ENCODE measurements around the gene CDR2L.
"Not testable (repeated sequence)": the region's sequence is repeated elsewhere in the genome, so short reads cannot be mapped to it uniquely, and the experiment has no call there.

Gene CDR2L

GRCh38 chr17:74982663-74983313 lies 4.6 kb upstream of the CDR2L start:
- not testable (repeated sequence) for DNase-seq

DNA sequence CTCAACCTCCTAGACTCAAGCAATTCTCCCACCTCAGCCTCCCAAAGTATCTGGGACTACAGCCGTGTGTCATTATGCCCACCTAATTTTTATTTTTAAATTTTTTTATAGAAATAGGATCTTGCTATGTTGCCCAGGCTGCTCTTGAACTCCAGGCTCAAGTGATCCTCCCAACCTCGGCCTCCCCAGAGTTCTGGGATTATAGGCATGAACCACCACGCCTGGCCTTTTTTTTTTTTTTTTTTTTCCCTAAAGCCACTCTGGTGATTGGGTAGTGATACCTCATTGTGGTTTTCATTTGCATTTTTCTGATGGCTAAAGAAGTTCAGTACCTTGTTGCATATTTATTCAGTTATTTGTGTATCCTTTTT lies 1.2 kb upstream of the CDR2L start:
- DNase-seq = no peak

DNA sequence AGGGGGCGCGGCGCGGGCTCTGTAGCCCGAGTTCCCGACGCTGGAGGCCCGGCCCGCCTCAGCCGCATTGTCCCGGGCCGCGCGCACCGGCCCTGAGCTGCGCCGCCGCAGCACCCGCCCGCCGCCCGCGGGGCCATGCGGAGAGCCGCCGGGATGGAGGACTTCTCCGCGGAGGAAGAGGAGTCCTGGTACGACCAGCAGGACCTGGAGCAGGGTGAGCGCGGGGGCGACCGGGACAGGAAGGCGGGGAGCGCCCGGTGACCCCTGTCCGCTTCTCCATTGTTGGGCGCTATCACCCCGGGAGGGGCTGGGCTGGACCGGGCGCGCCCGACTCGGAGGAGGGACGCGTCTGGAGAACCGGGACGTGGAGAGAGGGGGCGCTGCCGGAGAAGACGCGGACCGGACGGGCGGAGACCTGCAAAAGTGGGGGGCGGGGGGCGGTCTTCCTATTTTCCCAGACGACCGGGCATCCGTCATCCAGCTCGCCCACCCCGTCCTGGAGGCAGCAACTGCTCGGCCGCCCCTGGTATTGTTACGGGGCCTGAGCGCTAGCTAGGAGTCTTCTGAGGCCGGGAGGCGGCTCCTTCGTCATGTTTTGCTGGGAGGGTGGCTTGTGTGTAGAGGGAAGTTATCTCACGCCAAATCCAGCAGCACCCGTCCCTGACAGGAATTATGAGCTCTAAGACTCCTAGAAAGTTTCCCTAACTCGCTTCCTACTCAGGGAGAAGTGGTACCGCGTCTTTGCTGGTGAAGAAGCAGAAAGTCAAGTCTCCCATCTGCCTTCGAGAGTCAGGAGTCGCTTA lies 678 bp downstream of the CDR2L start:
- DNase-seq = no peak

- DNase-seq = no peak
These were observed 3.2 kb downstream of the CDR2L start for GRCh38 chr17:74990581-74991105.

DNA sequence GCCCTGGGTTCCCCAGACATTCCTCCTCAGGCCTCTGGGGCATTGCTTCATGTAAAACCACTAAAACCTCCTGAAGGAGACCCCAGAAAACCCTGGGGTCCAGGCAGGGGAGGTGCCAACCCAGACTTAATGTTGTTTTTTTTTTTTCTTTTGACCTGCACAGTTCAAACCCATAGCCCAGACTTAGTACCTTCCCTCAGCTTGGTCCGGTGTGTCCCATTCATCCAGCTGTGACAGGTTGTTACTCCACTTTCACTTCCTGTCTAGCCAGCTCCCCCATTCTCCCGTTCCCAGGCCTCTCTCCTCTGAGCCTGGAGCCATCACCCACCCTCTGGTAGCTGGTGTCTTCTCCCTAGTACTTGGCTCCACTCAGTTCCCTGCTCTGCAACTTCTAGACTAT lies 4.8 kb downstream of the CDR2L start:
- DNase-seq = no peak

GRCh38 chr17:74994440-74994839 lies 7.0 kb downstream of the CDR2L start:
- DNase-seq = no peak

GRCh38 chr17:74995847-74996246 lies 8.4 kb downstream of the CDR2L start:
- no peak for DNase-seq

- no peak for DNase-seq
These were observed 11.4 kb downstream of the CDR2L start for GRCh38 chr17:74998783-74999182.

DNA sequence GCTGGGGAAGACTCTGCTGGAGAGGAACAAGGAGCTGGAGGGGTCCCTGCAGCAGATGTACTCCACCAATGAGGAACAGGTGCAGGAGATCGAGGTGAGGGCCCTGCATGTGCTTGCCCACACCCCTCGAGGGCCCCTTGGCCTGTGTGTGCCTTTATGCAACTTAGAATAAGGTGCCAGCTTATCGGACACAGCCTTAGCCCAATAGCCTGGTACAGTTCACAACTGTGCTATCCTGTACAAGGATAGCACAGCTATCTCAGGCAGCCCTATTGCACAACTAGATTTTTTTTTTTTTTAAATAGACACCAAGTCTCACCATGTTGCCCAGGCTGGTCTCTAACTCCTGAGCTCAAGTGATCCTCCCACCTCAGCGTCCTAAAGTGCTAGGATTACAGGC lies 12.1 kb downstream of the CDR2L start:
- no peak for DNase-seq

GRCh38 chr17:75001915-75002843 lies 14.7 kb downstream of the CDR2L start:
- no peak for DNase-seq

DNA sequence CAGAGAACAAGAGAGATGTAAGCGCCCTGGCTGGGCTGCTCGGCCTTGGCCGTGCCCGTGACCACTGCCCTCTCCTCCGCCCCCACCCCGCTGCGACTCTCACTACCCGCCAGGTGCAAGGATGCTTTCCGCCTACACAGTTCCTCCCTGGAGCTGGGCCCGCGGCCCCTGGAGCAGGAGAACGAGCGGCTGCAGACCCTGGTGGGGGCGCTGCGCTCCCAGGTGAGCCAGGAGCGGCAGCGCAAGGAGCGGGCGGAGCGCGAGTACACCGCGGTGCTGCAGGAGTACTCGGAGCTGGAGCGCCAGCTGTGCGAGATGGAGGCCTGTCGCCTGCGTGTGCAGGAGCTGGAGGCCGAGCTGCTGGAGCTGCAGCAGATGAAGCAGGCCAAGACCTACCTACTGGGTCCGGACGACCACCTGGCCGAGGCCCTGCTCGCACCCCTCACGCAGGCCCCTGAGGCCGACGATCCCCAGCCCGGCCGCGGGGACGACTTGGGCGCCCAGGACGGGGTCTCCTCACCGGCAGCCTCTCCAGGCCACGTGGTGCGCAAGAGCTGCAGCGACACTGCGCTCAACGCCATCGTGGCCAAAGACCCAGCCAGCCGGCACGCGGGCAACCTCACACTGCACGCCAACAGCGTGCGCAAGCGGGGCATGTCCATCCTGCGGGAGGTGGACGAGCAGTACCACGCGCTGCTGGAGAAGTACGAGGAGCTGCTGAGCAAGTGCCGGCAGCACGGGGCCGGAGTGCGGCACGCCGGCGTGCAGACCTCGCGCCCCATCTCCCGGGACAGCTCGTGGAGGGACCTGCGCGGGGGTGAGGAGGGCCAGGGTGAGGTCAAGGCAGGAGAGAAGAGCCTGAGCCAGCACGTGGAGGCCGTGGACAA lies 15.9 kb downstream of the CDR2L start:
- DNase-seq = no peak

- no peak for DNase-seq
These were observed 16.5 kb downstream of the CDR2L start for GRCh38 chr17:75003957-75004355.

GRCh38 chr17:75004371-75004770 lies 16.9 kb downstream of the CDR2L start:
- no peak for DNase-seq

DNA sequence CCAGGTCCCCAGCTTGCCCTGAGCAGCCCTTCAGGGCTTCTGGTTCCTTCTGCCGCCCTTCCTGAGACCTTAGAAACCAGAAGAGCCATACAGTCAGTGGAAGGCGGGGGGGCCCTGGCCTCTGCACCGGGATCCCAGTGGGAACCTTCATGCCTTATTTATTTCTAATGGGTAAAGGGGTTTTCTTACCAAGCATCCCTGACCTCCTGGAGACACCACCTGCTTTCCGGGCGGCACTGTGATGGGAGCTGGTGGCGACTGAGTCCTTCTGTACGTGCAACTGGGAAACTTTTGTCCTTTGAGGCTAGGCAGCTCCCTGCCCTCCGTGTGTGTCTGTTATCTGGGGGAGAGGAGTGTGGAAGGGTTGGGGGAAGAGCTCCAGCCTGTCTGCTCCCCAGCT lies 17.9 kb downstream of the CDR2L start:
- no peak for DNase-seq

- not testable (repeated sequence) for DNase-seq
These were observed 18.7 kb downstream of the CDR2L start for GRCh38 chr17:75006084-75006483.

- DNase-seq = no peak
These were observed 19.2 kb downstream of the CDR2L start for GRCh38 chr17:75006653-75007052.

DNA sequence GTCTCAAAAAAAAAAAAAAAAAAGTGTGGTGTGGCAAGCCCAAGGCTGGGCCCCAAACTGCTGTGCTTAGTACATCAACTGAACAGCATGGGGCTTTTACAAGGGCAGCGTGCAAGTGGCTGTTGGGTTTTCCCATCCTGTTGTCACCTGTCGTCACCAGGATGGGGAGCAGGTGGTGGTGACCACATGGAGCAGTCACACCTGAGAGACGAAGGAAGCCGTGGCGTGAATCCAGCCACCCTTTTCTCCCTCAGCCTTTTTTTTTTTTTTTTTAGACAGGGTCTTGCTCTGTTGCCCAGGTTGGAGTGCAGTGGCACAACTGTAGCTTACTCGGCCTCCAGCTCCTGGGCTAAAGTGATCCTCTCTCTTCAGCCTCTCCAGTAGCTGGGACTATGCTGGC lies 20.9 kb downstream of the CDR2L start:
- DNase-seq = no peak

DNA sequence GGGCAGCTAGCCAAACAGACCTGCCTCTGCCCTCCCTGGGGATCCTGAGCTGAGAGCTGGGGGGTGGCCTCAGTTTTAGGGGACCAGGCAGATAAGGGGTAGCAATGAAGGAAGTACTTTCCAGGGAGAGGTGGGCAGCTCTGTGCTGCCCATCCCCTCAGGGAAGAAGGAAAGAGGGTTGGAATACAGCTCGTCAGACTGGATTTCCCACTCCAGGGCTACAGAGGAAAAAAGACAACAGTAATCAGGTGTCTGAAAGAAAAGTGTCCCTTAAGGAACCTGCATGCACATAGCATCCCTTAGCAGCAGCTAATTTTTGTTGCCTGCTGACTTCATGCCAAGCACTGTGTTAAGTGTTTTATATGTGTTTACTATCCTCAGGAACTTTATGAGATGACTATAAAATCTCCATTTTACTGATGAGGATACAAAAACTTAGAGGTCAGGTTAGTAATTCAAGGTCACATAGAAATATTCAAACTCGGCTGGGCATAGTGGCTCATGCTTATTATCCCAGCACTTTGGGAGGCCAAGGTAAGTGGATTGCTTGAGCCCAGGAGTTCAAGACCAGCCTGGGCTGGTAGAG lies 21.8 kb downstream of the CDR2L start:
- DNase-seq = no peak

DNA sequence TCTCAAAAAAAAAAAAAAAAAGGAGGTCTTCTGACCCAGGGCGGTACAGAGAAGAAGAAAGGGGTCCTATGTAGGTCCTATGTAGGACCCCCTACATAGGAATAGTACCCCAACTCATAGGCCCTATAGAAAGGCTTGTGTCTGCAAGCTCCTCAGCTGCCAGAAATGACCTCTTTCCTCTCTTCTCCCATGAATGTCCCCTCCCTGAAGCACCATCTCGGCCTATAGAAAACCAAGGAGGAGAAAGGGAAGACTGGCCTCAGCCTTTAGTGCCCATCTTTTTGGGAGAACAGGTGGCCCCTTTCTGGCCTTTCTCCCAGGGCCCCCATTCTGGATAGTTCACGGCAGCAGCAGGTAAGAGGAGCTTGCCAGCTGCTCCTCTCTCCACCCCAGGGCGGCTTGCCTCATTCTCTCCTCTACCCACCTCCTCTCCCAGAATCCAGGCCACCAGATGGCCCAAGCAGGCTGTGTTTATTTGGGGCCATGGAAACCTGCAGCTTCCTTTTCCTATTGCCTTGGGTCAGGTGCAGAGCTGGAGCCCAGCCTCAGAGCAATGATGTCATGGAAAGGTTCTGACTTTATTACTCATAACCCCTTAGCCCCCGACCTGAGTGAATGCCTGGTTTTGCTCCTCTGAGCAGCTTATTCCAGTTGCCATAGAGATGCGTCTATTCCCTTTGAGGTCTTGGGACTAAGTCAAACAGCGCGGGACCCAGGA lies 23.4 kb downstream of the CDR2L start:
- no peak for DNase-seq

GRCh38 chr17:75011401-75012095 lies 24.1 kb downstream of the CDR2L start:
- DNase-seq = no peak

GRCh38 chr17:75012096-75012345 lies 24.6 kb downstream of the CDR2L start:
- DNase-seq = no peak
